HuH-7 (cell line): ENCODE data around the gene MARK4.

ENCODE experiments used
- DNase-seq: peaks from one replicate; pipeline ENCODE4 v3.0.0; 2011; ENCODE audit warnings: low spot score

The MARK4 gene

GRCh38 chr19:45271735-45272108 lies 20.7 kb downstream of the MARK4 start:
- no peak for DNase-seq

GRCh38 chr19:45273521-45273855 lies 22.4 kb downstream of the MARK4 start:
- DNase-seq: no peak

GRCh38 chr19:45275370-45275971 lies 24.4 kb downstream of the MARK4 start:
- no peak for DNase-seq

- no peak for DNase-seq
These were observed 25.2 kb downstream of the MARK4 start for GRCh38 chr19:45276284-45276687.

GRCh38 chr19:45278087-45278486 lies 27.0 kb downstream of the MARK4 start:
- no peak for DNase-seq

GRCh38 chr19:45279587-45280192 lies 28.6 kb downstream of the MARK4 start:
- no peak for DNase-seq

GRCh38 chr19:45280471-45280961 lies 29.4 kb downstream of the MARK4 start:
- DNase-seq: no peak

- DNase-seq: no peak
These were observed 32.5 kb downstream of the MARK4 start for GRCh38 chr19:45283443-45284033.

- DNase-seq: no peak
These were observed 39.4 kb downstream of the MARK4 start for GRCh38 chr19:45290381-45290931.

- DNase-seq: no peak
These were observed 40.8 kb downstream of the MARK4 start for GRCh38 chr19:45291834-45292233.

GRCh38 chr19:45293682-45294081 lies 42.6 kb downstream of the MARK4 start:
- no peak for DNase-seq

GRCh38 chr19:45294291-45295029 lies 43.4 kb downstream of the MARK4 start:
- DNase-seq: no peak

- DNase-seq: no peak
These were observed 44.8 kb downstream of the MARK4 start for GRCh38 chr19:45295873-45296272.

GRCh38 chr19:45296355-45296754 lies 45.3 kb downstream of the MARK4 start:
- no peak for DNase-seq

GRCh38 chr19:45297674-45298073 lies 46.6 kb downstream of the MARK4 start:
- no peak for DNase-seq

- DNase-seq: no peak
These were observed 47.2 kb downstream of the MARK4 start for GRCh38 chr19:45298264-45298663.

- no peak for DNase-seq
These were observed 48.6 kb downstream of the MARK4 start for GRCh38 chr19:45299719-45300118.

GRCh38 chr19:45302416-45302815 lies 51.3 kb downstream of the MARK4 start:
- DNase-seq: no peak

GRCh38 chr19:45303269-45304060 lies 52.4 kb downstream of the MARK4 start:
- DNase-seq: no peak

- DNase-seq: no peak
These were observed 53.3 kb downstream of the MARK4 start for GRCh38 chr19:45304141-45304926.

- DNase-seq: no peak
These were observed 53.9 kb downstream of the MARK4 start for GRCh38 chr19:45305007-45305406.
